Measurements from ENCODE around the gene NDUFA13.

Gene NDUFA13

GRCh38 chr19:19537075-19538048, 21.3 kb downstream of the NDUFA13 start:
- no peak overlapping the region for H2AFZ ChIP-seq (ENCODE audit: low read length)
- H3F3A ChIP-seq (ENCODE audit: insufficient read depth, low read length), result no peaks in the 10 kb centered on the region
- no peak overlapping the region for H3K9ac ChIP-seq (ENCODE audit: low read length)
- H4K20me1 ChIP-seq (ENCODE audit: insufficient read depth, low read length), result no peaks in the 10 kb centered on the region
- TF ChIP-seq, protein P1, sequence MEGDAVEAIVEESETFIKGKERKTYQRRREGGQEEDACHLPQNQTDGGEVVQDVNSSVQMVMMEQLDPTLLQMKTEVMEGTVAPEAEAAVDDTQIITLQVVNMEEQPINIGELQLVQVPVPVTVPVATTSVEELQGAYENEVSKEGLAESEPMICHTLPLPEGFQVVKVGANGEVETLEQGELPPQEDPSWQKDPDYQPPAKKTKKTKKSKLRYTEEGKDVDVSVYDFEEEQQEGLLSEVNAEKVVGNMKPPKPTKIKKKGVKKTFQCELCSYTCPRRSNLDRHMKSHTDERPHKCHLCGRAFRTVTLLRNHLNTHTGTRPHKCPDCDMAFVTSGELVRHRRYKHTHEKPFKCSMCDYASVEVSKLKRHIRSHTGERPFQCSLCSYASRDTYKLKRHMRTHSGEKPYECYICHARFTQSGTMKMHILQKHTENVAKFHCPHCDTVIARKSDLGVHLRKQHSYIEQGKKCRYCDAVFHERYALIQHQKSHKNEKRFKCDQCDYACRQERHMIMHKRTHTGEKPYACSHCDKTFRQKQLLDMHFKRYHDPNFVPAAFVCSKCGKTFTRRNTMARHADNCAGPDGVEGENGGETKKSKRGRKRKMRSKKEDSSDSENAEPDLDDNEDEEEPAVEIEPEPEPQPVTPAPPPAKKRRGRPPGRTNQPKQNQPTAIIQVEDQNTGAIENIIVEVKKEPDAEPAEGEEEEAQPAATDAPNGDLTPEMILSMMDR (IDR thresholded peaks at IDR 0.05; ENCODE audit: low read length), result no peak
- TF ChIP-seq EZH2 (IDR thresholded peaks at IDR 0.05; ENCODE audit: borderline replicate concordance, low read length), result no peak
- no peaks in the 10 kb centered on the region for H3K9me2 ChIP-seq (ENCODE audit: low read depth, low read length)
- no peaks in the 10 kb centered on the region for H3K9me3 ChIP-seq (ENCODE audit: low read length)
- H3K27ac ChIP-seq (ENCODE audit: low read depth, low read length, poor library complexity, severe bottlenecking), result no peak overlapping the region
- no peaks in the 10 kb centered on the region; the same call in none of the 2 replicates for H3K36me3 ChIP-seq (ENCODE audit: insufficient read depth, low read length)
- peak overlapping the region; percentile 48 for H3K4me3 ChIP-seq (ENCODE audit: low read depth, low read length, poor library complexity, severe bottlenecking)
- H3K27me3 ChIP-seq (ENCODE audit: insufficient read depth, low read length), result no peaks in the 10 kb centered on the region
- peaks cover 15% of the 10 kb centered on the region for H3K4me1 ChIP-seq (ENCODE audit: insufficient read depth, low read length, severe bottlenecking)
- H3K79me2 ChIP-seq (ENCODE audit: insufficient read depth, low read length), result no peaks in the 10 kb centered on the region
- H3K4me2 ChIP-seq (ENCODE audit: low read length), result peak overlapping the region; percentile 60

DNA sequence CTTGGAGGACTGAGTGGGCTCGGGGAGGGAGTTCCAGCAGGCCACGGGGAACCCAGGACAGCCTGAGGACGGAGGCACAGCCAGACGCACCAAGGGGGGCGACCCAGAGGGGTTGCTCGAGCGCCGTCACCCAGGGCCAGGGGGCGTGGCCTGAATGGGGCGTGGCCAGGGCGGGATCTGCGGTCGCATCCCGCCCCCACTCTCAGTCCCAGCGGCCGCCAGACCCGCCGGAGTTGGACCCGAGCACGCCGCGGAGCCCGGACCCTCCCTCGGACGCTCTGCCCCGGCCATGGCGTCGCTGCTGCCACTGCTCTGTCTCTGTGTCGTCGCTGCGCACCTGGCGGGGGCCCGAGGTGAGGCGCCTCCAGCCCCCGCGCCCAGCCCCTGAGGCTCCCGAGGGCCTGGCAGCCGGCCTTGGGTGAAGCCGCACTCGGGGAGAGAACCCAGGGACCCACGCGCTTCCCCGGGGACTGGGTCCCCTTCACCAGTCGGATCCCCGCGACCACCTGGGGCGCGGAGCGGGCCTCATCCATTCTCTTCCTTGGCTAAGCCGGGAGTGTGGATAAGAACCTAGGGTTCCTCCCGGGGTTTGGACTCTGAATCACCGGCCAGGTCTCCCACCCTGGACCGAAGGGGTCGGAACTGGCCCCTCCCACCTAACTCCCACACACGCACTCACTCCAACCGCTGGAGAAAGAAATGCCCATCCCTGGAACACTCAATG, 22.2 kb downstream of the NDUFA13 start, which contains the start of gene CILP2:
Gene CILP2 (plus strand): TSS at position 205 of the 724 bp plus-strand sequence. CDS start 85 bp downstream, at position 290.
- H4K20me1 ChIP-seq (ENCODE audit: insufficient read depth, low read length), result no peaks in the 10 kb centered on the region
- no peaks in the 10 kb centered on the region; the same call in none of the 2 replicates for H3K36me3 ChIP-seq (ENCODE audit: insufficient read depth, low read length)
- no peak within 1 kb of the TSS; the same call in 1 of the 2 replicates for H3K9ac ChIP-seq (ENCODE audit: low read length)
- H2AFZ ChIP-seq (ENCODE audit: low read length), result no peak within 1 kb of the TSS
- H3K4me1 ChIP-seq (ENCODE audit: insufficient read depth, low read length, severe bottlenecking), result peaks cover 10% of the 10 kb centered on the region
- H3F3A ChIP-seq (ENCODE audit: insufficient read depth, low read length), result no peaks in the 10 kb centered on the region
- H3K79me2 ChIP-seq (ENCODE audit: insufficient read depth, low read length), result no peaks in the 10 kb centered on the region
- H3K9me2 ChIP-seq (ENCODE audit: low read depth, low read length), result no peaks in the 10 kb centered on the region
- no peak within 1 kb of the TSS for H3K27ac ChIP-seq (ENCODE audit: low read depth, low read length, poor library complexity, severe bottlenecking)
- H3K4me2 ChIP-seq (ENCODE audit: low read length), result peak within 1 kb of the TSS; percentile 60
- no peaks in the 10 kb centered on the region for H3K9me3 ChIP-seq (ENCODE audit: low read length)
- H3K4me3 ChIP-seq (ENCODE audit: low read depth, low read length, poor library complexity, severe bottlenecking), result peak within 1 kb of the TSS; percentile 48
- TF ChIP-seq EZH2 (IDR thresholded peaks at IDR 0.05; ENCODE audit: borderline replicate concordance, low read length), result no peak
- TF ChIP-seq, protein P1 (IDR thresholded peaks at IDR 0.05; ENCODE audit: low read length), result 0 out of 2 replicates have a peak, but pooled peaks have one; percentile 6
- no peaks in the 10 kb centered on the region for H3K27me3 ChIP-seq (ENCODE audit: insufficient read depth, low read length)

DNA sequence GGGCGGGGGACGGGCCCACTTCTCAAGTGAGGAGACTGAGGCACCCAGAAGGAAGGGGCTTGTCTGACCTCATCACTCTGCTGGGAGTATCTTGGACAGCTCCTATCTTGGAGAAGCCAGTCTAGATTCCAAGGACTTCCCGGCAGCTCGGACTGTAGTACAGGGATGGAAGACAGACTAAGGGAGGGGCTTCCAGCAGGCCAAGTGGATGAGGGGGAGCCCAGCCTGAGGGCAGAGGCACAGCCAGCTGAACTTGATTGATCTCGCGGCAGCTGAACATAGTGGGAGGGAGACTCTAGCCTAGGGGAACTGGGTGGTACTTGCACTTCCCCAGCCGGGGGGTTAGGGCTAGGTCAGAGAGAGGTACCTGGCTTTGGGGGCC, 22.8 kb downstream of the NDUFA13 start:
- no peaks in the 10 kb centered on the region for H3K27me3 ChIP-seq (ENCODE audit: insufficient read depth, low read length)
- no peak overlapping the region; the same call in 1 of the 2 replicates for H3K9ac ChIP-seq (ENCODE audit: low read length)
- no peaks in the 10 kb centered on the region; the same call in none of the 2 replicates for H3K36me3 ChIP-seq (ENCODE audit: insufficient read depth, low read length)
- H3K4me1 ChIP-seq (ENCODE audit: insufficient read depth, low read length, severe bottlenecking), result peaks cover 10% of the 10 kb centered on the region
- H4K20me1 ChIP-seq (ENCODE audit: insufficient read depth, low read length), result no peaks in the 10 kb centered on the region
- H3K27ac ChIP-seq (ENCODE audit: low read depth, low read length, poor library complexity, severe bottlenecking), result no peak overlapping the region
- H2AFZ ChIP-seq (ENCODE audit: low read length), result no peak overlapping the region
- TF ChIP-seq, protein P1 (IDR thresholded peaks at IDR 0.05; ENCODE audit: low read length), result no peak
- TF ChIP-seq EZH2 (IDR thresholded peaks at IDR 0.05; ENCODE audit: borderline replicate concordance, low read length), result no peak
- H3K9me2 ChIP-seq (ENCODE audit: low read depth, low read length), result no peaks in the 10 kb centered on the region
- H3K79me2 ChIP-seq (ENCODE audit: insufficient read depth, low read length), result no peaks in the 10 kb centered on the region
- no peaks in the 10 kb centered on the region for H3K9me3 ChIP-seq (ENCODE audit: low read length)
- peak overlapping the region; percentile 60 for H3K4me2 ChIP-seq (ENCODE audit: low read length)
- H3K4me3 ChIP-seq (ENCODE audit: low read depth, low read length, poor library complexity, severe bottlenecking), result peak overlapping the region; percentile 48
- no peaks in the 10 kb centered on the region for H3F3A ChIP-seq (ENCODE audit: insufficient read depth, low read length)
